Pancreas (tissue), 10 donors: ENCODE measurements around the gene CAPN11. TPM values are rescaled to one million over a fixed set of nuclear protein-coding genes. Genes with fewer than 3 reads are reported as not detected.
"Not testable (repeated sequence)": the region's sequence is repeated elsewhere in the genome, so short reads cannot be mapped to it uniquely, and the experiment has no call there.

ENCODE experiments used
- ATAC-seq, 4 donors: fragments of 200-7000 bp; cut with Tn5 transposase; one replicate each; pipeline versions ENCODE4 v1.8.0 to v1.9.1; 2020; ENCODE audit warnings: mild to moderate bottlenecking in 4 of 4, moderate library complexity in 4 of 4
- DNase-seq, 6 donors: peaks; one replicate each; pipeline ENCODE4 v3.0.0-alpha.2; 2020
- FAIRE-seq: peaks from 2 replicates; lab custom pipeline; 2012; peaks lifted over from hg19 to GRCh38; lab: Jason Lieb, UNC
- H3K27ac ChIP-seq, 4 donors: fragments of 200-600 bp; sonication (generic); 1 replicate in 3 of 4; 2 replicates in 1 of 4; pipeline versions ENCODE4 v1.5.0 to v1.8.0; 2020
- H3K27me3 ChIP-seq, 4 donors: fragments of 200-600 bp; one replicate each; pipeline ENCODE4 v1.8.0; 2021
- H3K36me3 ChIP-seq, 3 donors: fragments of 200-600 bp; sonication (generic) in 1 of 3; one replicate each; pipeline versions ENCODE4 v1.5.0 to v1.8.0; 2020 to 2021
- H3K4me1 ChIP-seq, 3 donors: fragments of 200-600 bp; one replicate each; pipeline ENCODE4 v1.8.0; 2021
- H3K4me3 ChIP-seq, 4 donors: fragments of 200-600 bp; sonication (generic) in 2 of 4; one replicate each; pipeline versions ENCODE4 v1.5.0 to v1.8.0; 2020 to 2021
- H3K9me3 ChIP-seq, 4 donors: fragments of 200-600 bp; one replicate each; pipeline ENCODE4 v1.8.0; 2021
- CTCF ChIP-seq, 4 donors: fragments of 200-600 bp; sonication (generic) in 3 of 4; IDR thresholded peaks; one replicate each; pipeline versions ENCODE4 v1.5.0 to v1.8.0; 2021; ENCODE audit warnings: antibody characterized with exemption in 4 of 4
- WGBS, 2 donors: extraction: QIAGEN DNeasy Blood & Tissue Kit; methylation state at CpG; one replicate each; pipeline ENCODE4 v1.1.7; 2013; 5-methylcytosine and 5-hydroxymethylcytosine counted together
- intact Hi-C, 3 donors: fragments of 100-400 bp; cut with DNase I; formaldehyde crosslinking; loops; one replicate each; pipeline versions ENCODE4 v1.11.1 to v1.14.2; 2022
- polyA plus RNA-seq, 2 donors: library from polyadenylated mRNA; stranded (reverse); fragments of 200-250 nt; gene quantifications; one replicate each; pipeline ENCODE4 v1.2.3, GENCODE V29; 2013
- total RNA-seq, 6 donors: library from RNA; stranded (reverse); fragmentation: NEBNext Ultra II Directional in 4 of 6; extraction: Animal tissue kit (Norgen Biotek cat#: 25700) in 4 of 6; gene quantifications; one replicate each; pipeline versions ENCODE4 v1.2.1 to v1.2.4, GENCODE V29; 2021 to 2023
- donor health status: healthy with polysubstance abuse.
- donor health status: DM: no; HTN: no; CAD: no; lungs with moderate emphysema.
- donor health status: DM: no; HTN: no; CAD: no.
- donor health status: control.
- donor health status: control.
- donor health status: Bipolar disorder and iron deficiency.
- donor health status: DM: yes; HTN: yes; CAD: no.
- donor health status: DM: no; HTN: no; CAD: no.
- donor health status: DM: no; HTN: no; CAD: no.
- donor health status: DM: yes; HTN: yes; CAD: no.

Gene CAPN11
- total and polyA plus RNA-seq, 8 donors: 0.06 to 0.76 (median 0.19) TPM; not detected in 2

GRCh38 chr6:44139351-44139743 lies 19.3 kb upstream of the CAPN11 start:
- H3K4me3 ChIP-seq: no peak overlapping the region
- peaks cover 0 to 5% (median 0%) of the 10 kb centered on the region in 3 donors for H3K36me3 ChIP-seq
- intact Hi-C loops: loop anchor here in 1 of 3 donors (5.0 kb wide), 1 partner anchor 37 kb away; no protein-coding TSS in a partner anchor
- 85% methylated on average over 10 of the region's 10 CpGs for WGBS, 2 donors
- ATAC-seq (no peak), FAIRE-seq (no peak), DNase-seq (no peak)
- no peak overlapping the region for H3K27ac ChIP-seq
- no peak for TF ChIP-seq CTCF (IDR thresholded peaks at IDR 0.05)
- H3K9me3 ChIP-seq: no peaks in the 10 kb centered on the region
- no peaks in the 10 kb centered on the region for H3K27me3 ChIP-seq
- H3K4me1 ChIP-seq: no peaks in the 10 kb centered on the region

GRCh38 chr6:44142835-44143234 lies 15.8 kb upstream of the CAPN11 start:
- 97 to 100% methylated on average over 1 of the region's 1 CpG for WGBS, 2 donors
- Histone ChIP-seq H3K4me3 (no peak overlapping the region), H3K27ac (no peak overlapping the region), H3K4me1 (no peaks in the 10 kb centered on the region), H3K27me3 (no peaks in the 10 kb centered on the region), H3K36me3 (peaks cover 0 to 8% (median 5%) of the 10 kb centered on the region in 3 donors), H3K9me3 (no peaks in the 10 kb centered on the region)
- FAIRE-seq: no peak
- intact Hi-C loops: no loop called here
- ATAC-seq: no peak
- no peak for TF ChIP-seq CTCF (IDR thresholded peaks at IDR 0.05)
- DNase-seq: no peak

GRCh38 chr6:44143731-44144130 lies 14.9 kb upstream of the CAPN11 start:
- Histone ChIP-seq H3K9me3 (no peaks in the 10 kb centered on the region), H3K4me3 (no peak overlapping the region), H3K27ac (no peak overlapping the region), H3K27me3 (no peaks in the 10 kb centered on the region), H3K4me1 (no peaks in the 10 kb centered on the region), H3K36me3 (peaks cover 0 to 12% (median 5%) of the 10 kb centered on the region in 3 donors)
- DNase-seq: no peak
- no peak for TF ChIP-seq CTCF (IDR thresholded peaks at IDR 0.05)
- intact Hi-C loops: no loop called here
- WGBS, 2 donors: 87 to 100% methylated on average over 1 of the region's 1 CpG
- ATAC-seq: no peak
- FAIRE-seq: no peak

GRCh38 chr6:44144536-44144935 lies 14.1 kb upstream of the CAPN11 start:
- FAIRE-seq, H3K27ac ChIP-seq, intact Hi-C loops, DNase-seq, ATAC-seq, H3K27me3 ChIP-seq, H3K4me1 ChIP-seq, H3K4me3 ChIP-seq, H3K9me3 ChIP-seq: not testable (repeated sequence)
- WGBS, 2 donors: 55 to 60% methylated on average over 3 of the region's 3 CpGs
- H3K36me3 ChIP-seq: peaks cover 0 to 20% (median 5%) of the 10 kb centered on the region in 3 donors

- TF ChIP-seq CTCF (IDR thresholded peaks at IDR 0.05): no peak
- FAIRE-seq (no peak), DNase-seq (no peak), ATAC-seq (no peak)
- intact Hi-C loops: no loop called here
- H3K27me3 ChIP-seq: no peaks in the 10 kb centered on the region
- H3K9me3 ChIP-seq: no peaks in the 10 kb centered on the region
- H3K27ac ChIP-seq: no peak overlapping the region
- no peak overlapping the region for H3K4me3 ChIP-seq
- H3K4me1 ChIP-seq: no peaks in the 10 kb centered on the region
- H3K36me3 ChIP-seq: peaks cover 0 to 20% (median 2%) of the 10 kb centered on the region in 3 donors
Measured at GRCh38 chr6:44145839-44146238, 12.8 kb upstream of the CAPN11 start.
